Mesenchymal stem cell (in vitro differentiated cells and primary cell): ENCODE data around the gene BST2. TPM values are rescaled to one million over a fixed set of nuclear protein-coding genes. Genes with fewer than 3 reads are reported as not detected.

Source experiments
- DNase-seq: peaks from one replicate; pipeline ENCODE4 v3.0.0-alpha.2; 2013
- H2AFZ ChIP-seq: one replicate; pipeline ENCODE4 v1.6.1; 2013; ENCODE audit warnings: low read depth, mild to moderate bottlenecking, control low read depth, inconsistent platforms, low read length, moderate library complexity
- H2AK5ac ChIP-seq: 2 replicates; pipeline ENCODE4 v1.6.1; 2013; ENCODE audit warnings: low read length, moderate library complexity, mild to moderate bottlenecking, inconsistent platforms; ENCODE audit not compliant: severe bottlenecking
- H2BK120ac ChIP-seq: one replicate; pipeline ENCODE4 v1.6.1; 2013; ENCODE audit warnings: low read depth, mild to moderate bottlenecking, inconsistent platforms, low read length, moderate library complexity
- H2BK12ac ChIP-seq, 2 experiments: one replicate each; pipeline ENCODE4 v1.6.1; 2013; ENCODE audit warnings: inconsistent platforms in 2 of 2, low read length in 2 of 2, mild to moderate bottlenecking in 2 of 2, moderate library complexity in 2 of 2, control low read depth in 1 of 2
- H2BK15ac ChIP-seq: one replicate; pipeline ENCODE4 v1.6.1; 2013; ENCODE audit warnings: mild to moderate bottlenecking, low read depth, inconsistent platforms; ENCODE audit not compliant: poor library complexity, severe bottlenecking
- H2BK5ac ChIP-seq: 2 replicates; pipeline ENCODE4 v1.6.1; 2013; ENCODE audit warnings: low read depth, mild to moderate bottlenecking, low read length, control low read depth, inconsistent platforms; ENCODE audit not compliant: poor library complexity, severe bottlenecking
- H3K14ac ChIP-seq, 2 experiments: one replicate each; pipeline ENCODE4 v1.6.1; 2013; ENCODE audit warnings: inconsistent platforms in 2 of 2, low read length in 2 of 2, control low read depth in 1 of 2, mild to moderate bottlenecking in 1 of 2, moderate library complexity in 1 of 2
- H3K18ac ChIP-seq, 2 experiments: one replicate each; pipeline ENCODE4 v1.6.1; 2013; ENCODE audit warnings: inconsistent platforms in 2 of 2, low read length in 2 of 2, control low read depth in 1 of 2, low read depth in 1 of 2, mild to moderate bottlenecking in 1 of 2
- H3K23ac ChIP-seq, 2 experiments: one replicate each; pipeline ENCODE4 v1.6.1; 2013; ENCODE audit warnings: inconsistent platforms in 2 of 2, low read length in 2 of 2, mild to moderate bottlenecking in 2 of 2, moderate library complexity in 2 of 2, control low read depth in 1 of 2
- H3K27ac ChIP-seq: 2 replicates; pipeline ENCODE4 v1.5.1; 2013; ENCODE audit warnings: mild to moderate bottlenecking, moderate library complexity, low read length, control low read depth, inconsistent platforms; ENCODE audit not compliant: poor library complexity, severe bottlenecking
- H3K27me3 ChIP-seq, 2 experiments: 2 replicates each; pipeline versions ENCODE4 v1.6.1 to v1.7.0; 2013; ENCODE audit warnings: low read length in 2 of 2, mild to moderate bottlenecking in 2 of 2, moderate library complexity in 2 of 2, control low read depth in 1 of 2, inconsistent platforms in 1 of 2; ENCODE audit not compliant: control insufficient read depth in 1 of 2, insufficient read depth in 1 of 2
- H3K36me3 ChIP-seq, 2 experiments: 2 replicates each; pipeline versions ENCODE4 v1.6.1 to v1.7.0; 2013; ENCODE audit warnings: low read length in 2 of 2, control low read depth in 1 of 2, inconsistent platforms in 1 of 2, low read depth in 1 of 2, mild to moderate bottlenecking in 1 of 2; ENCODE audit not compliant: insufficient read depth in 2 of 2, control insufficient read depth in 1 of 2
- H3K4ac ChIP-seq, 2 experiments: one replicate each; pipeline ENCODE4 v1.6.1; 2013; ENCODE audit warnings: inconsistent platforms in 2 of 2, low read length in 2 of 2, mild to moderate bottlenecking in 2 of 2, moderate library complexity in 2 of 2, control low read depth in 1 of 2, low read depth in 1 of 2
- H3K4me1 ChIP-seq: 2 replicates; pipeline ENCODE4 v1.6.1; 2013; ENCODE audit warnings: low read depth, low read length, control low read depth; ENCODE audit not compliant: control insufficient read depth, insufficient read depth
- H3K4me2 ChIP-seq: 2 replicates; pipeline ENCODE4 v1.6.1; 2013; ENCODE audit warnings: low read length, mild to moderate bottlenecking, inconsistent platforms; ENCODE audit not compliant: poor library complexity, severe bottlenecking
- H3K4me3 ChIP-seq, 2 experiments: 2 replicates each; pipeline versions ENCODE4 v1.5.1 to v1.7.0; 2013; ENCODE audit warnings: low read length in 2 of 2, mild to moderate bottlenecking in 2 of 2, control low read depth in 1 of 2, low read depth in 1 of 2; ENCODE audit not compliant: insufficient read depth in 1 of 2
- H3K79me1 ChIP-seq: replicated peaks from 2 replicates; pipeline ENCODE4 v1.6.1; 2013; ENCODE audit warnings: mild to moderate bottlenecking, control low read depth, low read length, inconsistent platforms; ENCODE audit not compliant: poor library complexity, severe bottlenecking
- H3K9ac ChIP-seq: 2 replicates; pipeline ENCODE4 v1.7.0; 2013; ENCODE audit warnings: mild to moderate bottlenecking, low read length, moderate library complexity
- H3K9me3 ChIP-seq: 2 replicates; pipeline ENCODE4 v1.7.0; 2013; ENCODE audit warnings: mild to moderate bottlenecking, low read length; ENCODE audit not compliant: control insufficient read depth
- H4K8ac ChIP-seq: one replicate; pipeline ENCODE4 v1.6.1; 2013; ENCODE audit warnings: inconsistent platforms, mild to moderate bottlenecking, low read length, moderate library complexity
- H4K91ac ChIP-seq: one replicate; pipeline ENCODE4 v1.6.1; 2013; ENCODE audit warnings: mild to moderate bottlenecking, low read length, inconsistent platforms
- WGBS: methylation state at CpG from one replicate; pipeline ENCODE4 v1.1.7; 2013; ENCODE audit warnings: mixed read lengths; 5-methylcytosine and 5-hydroxymethylcytosine counted together
- polyA plus RNA-seq, 2 experiments: library from polyadenylated mRNA; stranded (reverse); fragments of 200-250 nt; gene quantifications; one replicate each; pipeline ENCODE4 v1.2.3, GENCODE V29; 2013

The BST2 gene, protein sequence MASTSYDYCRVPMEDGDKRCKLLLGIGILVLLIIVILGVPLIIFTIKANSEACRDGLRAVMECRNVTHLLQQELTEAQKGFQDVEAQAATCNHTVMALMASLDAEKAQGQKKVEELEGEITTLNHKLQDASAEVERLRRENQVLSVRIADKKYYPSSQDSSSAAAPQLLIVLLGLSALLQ
- 56.3 TPM for polyA plus RNA-seq (2013, experiment 1 of 2)
- 55.0 TPM for polyA plus RNA-seq (2013, experiment 2 of 2)

GRCh38 chr19:17405250-17406045 is at the start of gene BST2:
Gene BST2 (minus strand): TSS chr19:17405630. CDS start chr19:17405575, 55 bp downstream.
- H3K4me2 ChIP-seq: no peak within 1 kb of the TSS
- peak within 1 kb of the TSS; percentile 88 for H4K91ac ChIP-seq
- peak within 1 kb of the TSS; percentile 77 for H2BK120ac ChIP-seq
- H3K27ac ChIP-seq: peak within 1 kb of the TSS; percentile 7
- H3K9me3 ChIP-seq: no peaks in the 10 kb centered on the region
- peak within 1 kb of the TSS; percentile 24 for H3K9ac ChIP-seq
- peak within 1 kb of the TSS in 1 of 2 experiments; percentile 95 for H3K14ac ChIP-seq
- H3K4me1 ChIP-seq: peaks cover 15% of the 10 kb centered on the region
- peak within 1 kb of the TSS; percentile 66 for H4K8ac ChIP-seq
- H2AK5ac ChIP-seq: peak within 1 kb of the TSS; percentile 2
- H3K4me3 ChIP-seq: peak within 1 kb of the TSS in 1 of 2 experiments; percentile 59
- H2BK5ac ChIP-seq: no peak within 1 kb of the TSS
- peak within 1 kb of the TSS; percentile 92 to 99 for H2BK12ac ChIP-seq
- H3K18ac ChIP-seq: peak within 1 kb of the TSS; percentile 94 to 96
- 82% methylated on average over 18 of the region's 18 CpGs for WGBS
- H3K4ac ChIP-seq: peak within 1 kb of the TSS; percentile 85
- H3K27me3 ChIP-seq: peaks cover 6 to 15% of the 10 kb centered on the region in 2 experiments
- H3K23ac ChIP-seq: no peak within 1 kb of the TSS
- H3K36me3 ChIP-seq: no peaks in the 10 kb centered on the region
- peak within 1 kb of the TSS; percentile 8 for H2AFZ ChIP-seq
- no peaks in the 10 kb centered on the region for H3K79me1 ChIP-seq
- peak within 1 kb of the TSS; percentile 46 for H2BK15ac ChIP-seq
- peak; percentile 90 for DNase-seq

GRCh38 chr19:17454576-17455071 is 49.2 kb upstream of the BST2 start:
- Histone ChIP-seq H4K91ac (no peak overlapping the region), H3K4me3 (no peak overlapping the region), H3K4me2 (no peak overlapping the region), H3K4ac (no peak overlapping the region), H2AFZ (no peak overlapping the region), H3K27me3 (peaks cover 33 to 55% of the 10 kb centered on the region in 2 experiments), H3K79me1 (no peaks in the 10 kb centered on the region), H3K9me3 (no peaks in the 10 kb centered on the region), H3K27ac (no peak overlapping the region), H3K36me3 (no peaks in the 10 kb centered on the region), H2BK120ac (no peak overlapping the region), H2AK5ac (no peak overlapping the region), H2BK12ac (no peak overlapping the region), H2BK15ac (no peak overlapping the region), H2BK5ac (no peak overlapping the region), H3K18ac (no peak overlapping the region), H3K9ac (no peak overlapping the region), H3K4me1 (peaks cover 4% of the 10 kb centered on the region), H3K14ac (no peak overlapping the region), H4K8ac (no peak overlapping the region), H3K23ac (peak overlapping the region in 1 of 2 experiments; percentile 85)
- DNase-seq: no peak
- WGBS: 4% methylated on average over 12 of the region's 13 CpGs

- H3K27ac ChIP-seq: no peak overlapping the region
- no peak overlapping the region for H3K4me3 ChIP-seq
- H2BK120ac ChIP-seq: no peak overlapping the region
- no peak overlapping the region for H2BK15ac ChIP-seq
- no peak overlapping the region for H3K9ac ChIP-seq
- H3K4me2 ChIP-seq: no peak overlapping the region
- no peak overlapping the region for H4K91ac ChIP-seq
- no peak overlapping the region for H3K14ac ChIP-seq
- no peak overlapping the region for H2AK5ac ChIP-seq
- no peak overlapping the region for H2AFZ ChIP-seq
- no peaks in the 10 kb centered on the region for H3K79me1 ChIP-seq
- peaks cover 46 to 53% of the 10 kb centered on the region in 2 experiments for H3K27me3 ChIP-seq
- WGBS: 94% methylated on average over 3 of the region's 4 CpGs
- H3K36me3 ChIP-seq: no peaks in the 10 kb centered on the region
- no peak overlapping the region for H3K23ac ChIP-seq
- H3K4me1 ChIP-seq: peaks cover 13% of the 10 kb centered on the region
- H2BK12ac ChIP-seq: no peak overlapping the region
- no peak for DNase-seq
- no peak overlapping the region for H3K18ac ChIP-seq
- H3K9me3 ChIP-seq: no peaks in the 10 kb centered on the region
- H3K4ac ChIP-seq: no peak overlapping the region
- no peak overlapping the region for H4K8ac ChIP-seq
- no peak overlapping the region for H2BK5ac ChIP-seq
These were observed 46.4 kb upstream of the BST2 start for GRCh38 chr19:17451820-17452219.
